ENCODE results near the gene DNAJB8.

Gene DNAJB8

DNA sequence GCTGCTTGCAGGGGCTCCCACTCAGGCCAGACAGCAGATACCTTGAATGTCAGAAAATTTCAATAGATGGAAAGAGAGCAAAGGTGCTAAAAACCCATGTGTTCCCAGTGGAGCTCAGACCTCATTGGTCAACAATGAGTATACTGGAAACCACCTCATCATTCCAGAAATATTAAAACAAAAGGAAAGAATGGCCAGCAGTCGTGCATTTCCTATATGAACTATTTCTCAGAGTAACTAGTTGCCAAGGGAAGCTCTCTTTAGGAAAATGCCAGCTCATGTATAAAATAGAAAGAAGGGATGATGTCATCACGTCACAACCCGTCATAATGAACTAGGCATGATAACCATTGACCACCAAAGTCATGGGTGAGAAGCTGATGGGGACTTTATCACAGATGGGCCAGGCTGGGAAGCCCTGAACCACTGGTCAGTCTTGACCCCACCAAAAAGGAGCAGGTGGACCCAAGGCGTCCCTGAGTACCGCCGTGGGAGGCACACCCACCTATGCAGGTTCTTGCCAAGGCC is 17.5 kb downstream of the DNAJB8 start:
- H3K4me3 Mint-ChIP-seq: no peak overlapping the region
- H3K36me3 Mint-ChIP-seq (ENCODE audit: low read depth): no peaks in the 10 kb centered on the region
- H3K27ac Mint-ChIP-seq: no peak overlapping the region
- DNase-seq: no peak
- TF ChIP-seq, protein P1, sequence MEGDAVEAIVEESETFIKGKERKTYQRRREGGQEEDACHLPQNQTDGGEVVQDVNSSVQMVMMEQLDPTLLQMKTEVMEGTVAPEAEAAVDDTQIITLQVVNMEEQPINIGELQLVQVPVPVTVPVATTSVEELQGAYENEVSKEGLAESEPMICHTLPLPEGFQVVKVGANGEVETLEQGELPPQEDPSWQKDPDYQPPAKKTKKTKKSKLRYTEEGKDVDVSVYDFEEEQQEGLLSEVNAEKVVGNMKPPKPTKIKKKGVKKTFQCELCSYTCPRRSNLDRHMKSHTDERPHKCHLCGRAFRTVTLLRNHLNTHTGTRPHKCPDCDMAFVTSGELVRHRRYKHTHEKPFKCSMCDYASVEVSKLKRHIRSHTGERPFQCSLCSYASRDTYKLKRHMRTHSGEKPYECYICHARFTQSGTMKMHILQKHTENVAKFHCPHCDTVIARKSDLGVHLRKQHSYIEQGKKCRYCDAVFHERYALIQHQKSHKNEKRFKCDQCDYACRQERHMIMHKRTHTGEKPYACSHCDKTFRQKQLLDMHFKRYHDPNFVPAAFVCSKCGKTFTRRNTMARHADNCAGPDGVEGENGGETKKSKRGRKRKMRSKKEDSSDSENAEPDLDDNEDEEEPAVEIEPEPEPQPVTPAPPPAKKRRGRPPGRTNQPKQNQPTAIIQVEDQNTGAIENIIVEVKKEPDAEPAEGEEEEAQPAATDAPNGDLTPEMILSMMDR (IDR thresholded peaks at IDR 0.05): no peak
- peaks cover 61% of the 10 kb centered on the region for H3K27me3 Mint-ChIP-seq (ENCODE audit: low read depth, poor library complexity)
- peaks cover 7% of the 10 kb centered on the region for H3K4me1 Mint-ChIP-seq
- H3K9me3 Mint-ChIP-seq: peaks cover 12% of the 10 kb centered on the region

DNA sequence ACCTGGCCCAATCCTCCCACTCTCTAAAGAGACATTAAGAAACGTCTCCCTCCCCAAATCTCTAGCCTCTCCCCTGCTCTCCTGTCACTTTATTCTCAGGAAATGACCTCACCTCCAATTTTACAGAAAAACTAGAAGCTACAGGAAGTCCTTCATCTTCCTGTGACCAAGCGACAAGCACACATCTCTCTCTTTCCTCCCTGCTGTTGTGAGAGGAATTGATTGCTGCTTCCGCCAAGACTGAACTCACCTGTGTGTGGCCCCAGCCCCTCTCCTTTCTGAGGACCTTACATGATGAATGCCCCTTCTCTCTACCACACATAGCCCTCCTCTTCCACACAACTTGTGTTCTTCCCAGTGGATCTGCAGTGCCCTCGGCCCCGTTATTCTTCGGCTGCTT is 18.2 kb downstream of the DNAJB8 start:
- Mint-ChIP-seq H3K4me3 (no peak overlapping the region), H3K4me1 (peaks cover 7% of the 10 kb centered on the region), H3K27me3 (ENCODE audit: low read depth, poor library complexity) (peaks cover 65% of the 10 kb centered on the region), H3K9me3 (peaks cover 12% of the 10 kb centered on the region), H3K27ac (no peak overlapping the region), H3K36me3 (ENCODE audit: low read depth) (no peaks in the 10 kb centered on the region)
- TF ChIP-seq, protein P1 (IDR thresholded peaks at IDR 0.05): no peak
- no peak for DNase-seq

DNA sequence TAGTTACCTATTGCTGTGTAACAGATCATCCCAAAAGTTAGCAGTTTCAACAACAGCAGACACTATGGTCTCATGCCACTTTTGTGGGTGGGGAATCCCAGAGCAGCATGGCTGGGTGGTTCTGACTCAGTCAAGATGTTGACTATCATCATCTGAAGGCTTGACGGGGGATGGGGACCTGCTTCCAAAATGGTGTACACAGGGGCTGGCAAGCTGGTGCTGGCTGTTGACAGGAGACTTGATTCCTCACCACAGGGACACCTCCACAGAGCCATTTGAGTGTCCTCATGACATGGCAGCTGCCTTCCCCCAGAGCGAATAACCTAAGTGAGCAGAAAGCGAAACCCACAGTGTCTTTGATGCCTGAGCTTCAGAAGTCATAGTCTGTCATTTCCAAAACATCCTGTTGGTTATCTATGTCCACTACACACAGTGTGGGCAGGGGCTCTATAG is 19.1 kb downstream of the DNAJB8 start:
- no peak for DNase-seq
- TF ChIP-seq, protein P1 (IDR thresholded peaks at IDR 0.05): no peak
- H3K27me3 Mint-ChIP-seq (ENCODE audit: low read depth, poor library complexity): peaks cover 71% of the 10 kb centered on the region
- peaks cover 12% of the 10 kb centered on the region for H3K9me3 Mint-ChIP-seq
- no peak overlapping the region for H3K27ac Mint-ChIP-seq
- H3K36me3 Mint-ChIP-seq (ENCODE audit: low read depth): no peaks in the 10 kb centered on the region
- peaks cover 13% of the 10 kb centered on the region for H3K4me1 Mint-ChIP-seq
- H3K4me3 Mint-ChIP-seq: no peak overlapping the region

DNA sequence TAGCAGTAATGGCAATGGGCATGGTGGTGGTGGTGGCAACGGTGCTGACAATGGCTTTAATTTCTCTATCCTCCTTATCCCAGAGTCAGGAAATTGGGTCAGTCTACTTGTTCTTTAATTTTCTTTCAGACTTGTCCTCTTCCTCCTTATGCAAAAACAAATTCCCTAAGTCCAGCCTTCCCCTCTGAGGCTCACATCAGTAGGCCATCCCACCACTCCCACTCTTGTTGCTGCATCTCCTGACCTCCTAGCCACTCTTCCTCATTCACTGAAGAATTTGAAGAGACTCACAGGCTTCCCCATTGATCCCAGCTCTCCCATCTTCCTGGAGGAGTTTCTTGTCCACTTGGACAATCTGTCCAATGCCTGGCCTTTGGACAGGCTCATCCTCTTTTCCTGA is 19.9 kb downstream of the DNAJB8 start:
- no peaks in the 10 kb centered on the region for H3K36me3 Mint-ChIP-seq (ENCODE audit: low read depth)
- TF ChIP-seq, protein P1 (IDR thresholded peaks at IDR 0.05): no peak
- no peak for DNase-seq

DNA sequence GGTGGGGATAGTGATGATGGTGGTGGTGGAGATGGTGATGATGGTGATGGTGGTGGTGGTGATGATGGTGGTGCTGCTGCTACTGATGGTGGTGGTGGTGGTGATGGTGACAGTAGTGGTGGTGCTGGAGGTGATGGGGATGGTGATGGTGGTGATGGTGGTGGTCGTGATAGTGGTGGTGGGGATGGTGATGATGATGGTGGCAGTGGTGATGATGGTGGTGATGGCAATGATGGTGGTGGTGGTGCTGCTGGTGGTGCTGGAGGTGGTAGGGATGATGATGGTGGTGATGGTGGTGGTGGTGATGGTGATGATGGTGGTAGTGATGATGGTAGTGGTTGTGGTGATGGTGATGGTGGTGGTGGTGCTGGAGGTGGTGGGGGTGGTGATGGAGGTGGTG is 21.3 kb downstream of the DNAJB8 start:
- Mint-ChIP-seq H3K27me3 (ENCODE audit: low read depth, poor library complexity) (peaks cover 71% of the 10 kb centered on the region), H3K4me1 (peaks cover 13% of the 10 kb centered on the region), H3K36me3 (ENCODE audit: low read depth) (no peaks in the 10 kb centered on the region), H3K4me3 (no peak overlapping the region), H3K9me3 (peaks cover 12% of the 10 kb centered on the region), H3K27ac (no peak overlapping the region)
- DNase-seq: no peak
- TF ChIP-seq, protein P1 (IDR thresholded peaks at IDR 0.05): no peak

More for the DNA sequence above, 19.9 kb downstream of the DNAJB8 start:
- Mint-ChIP-seq H3K4me3 (no peak overlapping the region), H3K27me3 (ENCODE audit: low read depth, poor library complexity) (peaks cover 69% of the 10 kb centered on the region), H3K27ac (no peak overlapping the region), H3K4me1 (peaks cover 13% of the 10 kb centered on the region), H3K9me3 (peaks cover 12% of the 10 kb centered on the region)

DNA sequence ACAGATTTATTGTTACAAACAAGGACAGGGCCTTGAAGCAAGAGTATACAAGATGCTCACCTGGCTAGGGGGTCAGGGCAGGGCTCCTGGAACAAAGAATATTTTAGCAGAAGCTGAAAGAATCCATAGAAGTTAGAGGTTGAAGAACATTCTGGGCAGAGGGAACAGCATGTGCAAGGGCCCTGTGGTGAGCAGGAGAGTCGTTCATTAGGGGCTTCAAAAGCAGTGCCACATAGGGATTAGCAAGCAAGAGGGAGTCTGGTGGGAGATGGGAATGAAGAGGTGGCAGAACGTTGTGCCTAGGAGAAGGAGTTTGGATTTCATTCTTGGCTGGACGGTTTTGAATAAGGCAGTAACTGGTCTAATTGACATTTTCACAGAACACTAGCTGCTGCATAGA is 22.9 kb downstream of the DNAJB8 start:
- H3K27ac Mint-ChIP-seq: no peak overlapping the region
- H3K36me3 Mint-ChIP-seq (ENCODE audit: low read depth): no peaks in the 10 kb centered on the region
- DNase-seq: no peak
- TF ChIP-seq, protein P1 (IDR thresholded peaks at IDR 0.05): no peak
- peaks cover 11% of the 10 kb centered on the region for H3K4me1 Mint-ChIP-seq
- H3K4me3 Mint-ChIP-seq: no peak overlapping the region
- H3K27me3 Mint-ChIP-seq (ENCODE audit: low read depth, poor library complexity): peaks cover 75% of the 10 kb centered on the region
- H3K9me3 Mint-ChIP-seq: peaks cover 12% of the 10 kb centered on the region
